H1 (cell line): ENCODE data around the gene KCNQ1. TPM values are rescaled to one million over a fixed set of nuclear protein-coding genes. Genes with fewer than 3 reads are reported as not detected.

Experiments
- ATF2 ChIP-seq: IDR thresholded peaks from 2 replicates; pipeline ENCODE4 v1.6.1; 2012; ENCODE audit warnings: low read length, inconsistent platforms
- BCL11A ChIP-seq, 2 experiments: IDR thresholded peaks; one replicate each; pipeline ENCODE4 v1.6.1; 2011; ENCODE audit warnings: low read depth in 2 of 2, low read length in 2 of 2, mild to moderate bottlenecking in 2 of 2
- EGR1 ChIP-seq: IDR thresholded peaks from 2 replicates; pipeline ENCODE4 v1.6.1; 2011; ENCODE audit warnings: low read depth, low read length, borderline replicate concordance
- JUN ChIP-seq: IDR thresholded peaks from 2 replicates; pipeline ENCODE4 v1.6.1; 2011; ENCODE audit warnings: low read depth, mild to moderate bottlenecking, improper control_type of control experiment, low read length
- POU5F1 ChIP-seq: IDR thresholded peaks from 2 replicates; pipeline ENCODE4 v1.6.1; 2011; ENCODE audit warnings: low read depth, mild to moderate bottlenecking, low read length, moderate library complexity
- RBBP5 ChIP-seq: IDR thresholded peaks from 2 replicates; pipeline ENCODE4 v1.7.1; 2012; ENCODE audit warnings: low read depth, mild to moderate bottlenecking, inconsistent platforms, low read length, moderate library complexity, borderline replicate concordance
- RXRA ChIP-seq: IDR thresholded peaks from 2 replicates; pipeline ENCODE4 v1.6.1; 2011; ENCODE audit warnings: low read depth, mild to moderate bottlenecking, low read length, moderate library complexity; ENCODE audit not compliant: insufficient read depth
- SIRT6 ChIP-seq: IDR thresholded peaks from one replicate; pipeline ENCODE4 v1.7.1; 2012; ENCODE audit warnings: low read length, inconsistent platforms
- TAF7 ChIP-seq: optimal IDR thresholded peaks from 2 replicates; pipeline ENCODE3; 2011; ENCODE audit warnings: low read depth, mild to moderate bottlenecking, inconsistent platforms, low read length, moderate library complexity, borderline replicate concordance
- polyA plus RNA-seq, 7 experiments: library from polyadenylated mRNA; depleted of rRNA in 3 of 7; stranded (reverse) in 5 of 7; unstranded in 2 of 7; fragments of >200 nt in 5 of 7; fragments of 200-250 nt in 2 of 7; gene quantifications; 1 replicate in 5 of 7; 2 replicates in 1 of 7; 4 replicates in 1 of 7; pipeline versions ENCODE4 v1.2.1 to v1.2.3, GENCODE V29; 2011 to 2013; ENCODE audit warnings: missing spikeins in 2 of 7, mixed read lengths in 2 of 7
- total RNA-seq: library from RNA; stranded (reverse); fragmentation: NEBNext Ultra II Directional; extraction: Animal tissue kit (Norgen Biotek cat#: 25700); gene quantifications from 2 replicates; pipeline ENCODE4 v1.2.1, GENCODE V29; 2021
- TF ChIP-seq, protein P1 (sequence below): fragments of 300-600 bp; sonication (generic); IDR thresholded peaks from 2 replicates; pipeline ENCODE4 v1.7.1; 2012; ENCODE audit warnings: low read length, moderate library complexity, mild to moderate bottlenecking, inconsistent platforms; ENCODE audit not compliant: insufficient replicate concordance

KCNQ1 gene
- total and polyA plus RNA-seq, 2 of the 8 experiments (the other 6 are each of a cell fraction or from before 2014, with no cell fraction given) = 1.9 to 2.0 TPM

GRCh38 chr11:2662024-2662312, 217.2 kb downstream of the KCNQ1 start (continued):
- TF ChIP-seq, protein P1, sequence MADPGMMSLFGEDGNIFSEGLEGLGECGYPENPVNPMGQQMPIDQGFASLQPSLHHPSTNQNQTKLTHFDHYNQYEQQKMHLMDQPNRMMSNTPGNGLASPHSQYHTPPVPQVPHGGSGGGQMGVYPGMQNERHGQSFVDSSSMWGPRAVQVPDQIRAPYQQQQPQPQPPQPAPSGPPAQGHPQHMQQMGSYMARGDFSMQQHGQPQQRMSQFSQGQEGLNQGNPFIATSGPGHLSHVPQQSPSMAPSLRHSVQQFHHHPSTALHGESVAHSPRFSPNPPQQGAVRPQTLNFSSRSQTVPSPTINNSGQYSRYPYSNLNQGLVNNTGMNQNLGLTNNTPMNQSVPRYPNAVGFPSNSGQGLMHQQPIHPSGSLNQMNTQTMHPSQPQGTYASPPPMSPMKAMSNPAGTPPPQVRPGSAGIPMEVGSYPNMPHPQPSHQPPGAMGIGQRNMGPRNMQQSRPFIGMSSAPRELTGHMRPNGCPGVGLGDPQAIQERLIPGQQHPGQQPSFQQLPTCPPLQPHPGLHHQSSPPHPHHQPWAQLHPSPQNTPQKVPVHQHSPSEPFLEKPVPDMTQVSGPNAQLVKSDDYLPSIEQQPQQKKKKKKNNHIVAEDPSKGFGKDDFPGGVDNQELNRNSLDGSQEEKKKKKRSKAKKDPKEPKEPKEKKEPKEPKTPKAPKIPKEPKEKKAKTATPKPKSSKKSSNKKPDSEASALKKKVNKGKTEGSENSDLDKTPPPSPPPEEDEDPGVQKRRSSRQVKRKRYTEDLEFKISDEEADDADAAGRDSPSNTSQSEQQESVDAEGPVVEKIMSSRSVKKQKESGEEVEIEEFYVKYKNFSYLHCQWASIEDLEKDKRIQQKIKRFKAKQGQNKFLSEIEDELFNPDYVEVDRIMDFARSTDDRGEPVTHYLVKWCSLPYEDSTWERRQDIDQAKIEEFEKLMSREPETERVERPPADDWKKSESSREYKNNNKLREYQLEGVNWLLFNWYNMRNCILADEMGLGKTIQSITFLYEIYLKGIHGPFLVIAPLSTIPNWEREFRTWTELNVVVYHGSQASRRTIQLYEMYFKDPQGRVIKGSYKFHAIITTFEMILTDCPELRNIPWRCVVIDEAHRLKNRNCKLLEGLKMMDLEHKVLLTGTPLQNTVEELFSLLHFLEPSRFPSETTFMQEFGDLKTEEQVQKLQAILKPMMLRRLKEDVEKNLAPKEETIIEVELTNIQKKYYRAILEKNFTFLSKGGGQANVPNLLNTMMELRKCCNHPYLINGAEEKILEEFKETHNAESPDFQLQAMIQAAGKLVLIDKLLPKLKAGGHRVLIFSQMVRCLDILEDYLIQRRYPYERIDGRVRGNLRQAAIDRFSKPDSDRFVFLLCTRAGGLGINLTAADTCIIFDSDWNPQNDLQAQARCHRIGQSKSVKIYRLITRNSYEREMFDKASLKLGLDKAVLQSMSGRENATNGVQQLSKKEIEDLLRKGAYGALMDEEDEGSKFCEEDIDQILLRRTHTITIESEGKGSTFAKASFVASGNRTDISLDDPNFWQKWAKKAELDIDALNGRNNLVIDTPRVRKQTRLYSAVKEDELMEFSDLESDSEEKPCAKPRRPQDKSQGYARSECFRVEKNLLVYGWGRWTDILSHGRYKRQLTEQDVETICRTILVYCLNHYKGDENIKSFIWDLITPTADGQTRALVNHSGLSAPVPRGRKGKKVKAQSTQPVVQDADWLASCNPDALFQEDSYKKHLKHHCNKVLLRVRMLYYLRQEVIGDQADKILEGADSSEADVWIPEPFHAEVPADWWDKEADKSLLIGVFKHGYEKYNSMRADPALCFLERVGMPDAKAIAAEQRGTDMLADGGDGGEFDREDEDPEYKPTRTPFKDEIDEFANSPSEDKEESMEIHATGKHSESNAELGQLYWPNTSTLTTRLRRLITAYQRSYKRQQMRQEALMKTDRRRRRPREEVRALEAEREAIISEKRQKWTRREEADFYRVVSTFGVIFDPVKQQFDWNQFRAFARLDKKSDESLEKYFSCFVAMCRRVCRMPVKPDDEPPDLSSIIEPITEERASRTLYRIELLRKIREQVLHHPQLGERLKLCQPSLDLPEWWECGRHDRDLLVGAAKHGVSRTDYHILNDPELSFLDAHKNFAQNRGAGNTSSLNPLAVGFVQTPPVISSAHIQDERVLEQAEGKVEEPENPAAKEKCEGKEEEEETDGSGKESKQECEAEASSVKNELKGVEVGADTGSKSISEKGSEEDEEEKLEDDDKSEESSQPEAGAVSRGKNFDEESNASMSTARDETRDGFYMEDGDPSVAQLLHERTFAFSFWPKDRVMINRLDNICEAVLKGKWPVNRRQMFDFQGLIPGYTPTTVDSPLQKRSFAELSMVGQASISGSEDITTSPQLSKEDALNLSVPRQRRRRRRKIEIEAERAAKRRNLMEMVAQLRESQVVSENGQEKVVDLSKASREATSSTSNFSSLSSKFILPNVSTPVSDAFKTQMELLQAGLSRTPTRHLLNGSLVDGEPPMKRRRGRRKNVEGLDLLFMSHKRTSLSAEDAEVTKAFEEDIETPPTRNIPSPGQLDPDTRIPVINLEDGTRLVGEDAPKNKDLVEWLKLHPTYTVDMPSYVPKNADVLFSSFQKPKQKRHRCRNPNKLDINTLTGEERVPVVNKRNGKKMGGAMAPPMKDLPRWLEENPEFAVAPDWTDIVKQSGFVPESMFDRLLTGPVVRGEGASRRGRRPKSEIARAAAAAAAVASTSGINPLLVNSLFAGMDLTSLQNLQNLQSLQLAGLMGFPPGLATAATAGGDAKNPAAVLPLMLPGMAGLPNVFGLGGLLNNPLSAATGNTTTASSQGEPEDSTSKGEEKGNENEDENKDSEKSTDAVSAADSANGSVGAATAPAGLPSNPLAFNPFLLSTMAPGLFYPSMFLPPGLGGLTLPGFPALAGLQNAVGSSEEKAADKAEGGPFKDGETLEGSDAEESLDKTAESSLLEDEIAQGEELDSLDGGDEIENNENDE = no peak
- TF ChIP-seq ATF2 (no peak), EGR1 (no peak), BCL11A (IDR thresholded peaks at IDR 0.05; ENCODE audit: low read depth in 2 of 2, low read length in 2 of 2) (no peak), SIRT6 (no peak), RBBP5 (no peak), JUN (no peak), TAF7 (no peak), RXRA (no peak), POU5F1 (no peak)
- TF ChIP-seq, all 59 proteins: peak for 0
